ENCODE measurements around the gene ARID3A.

Gene ARID3A

DNA sequence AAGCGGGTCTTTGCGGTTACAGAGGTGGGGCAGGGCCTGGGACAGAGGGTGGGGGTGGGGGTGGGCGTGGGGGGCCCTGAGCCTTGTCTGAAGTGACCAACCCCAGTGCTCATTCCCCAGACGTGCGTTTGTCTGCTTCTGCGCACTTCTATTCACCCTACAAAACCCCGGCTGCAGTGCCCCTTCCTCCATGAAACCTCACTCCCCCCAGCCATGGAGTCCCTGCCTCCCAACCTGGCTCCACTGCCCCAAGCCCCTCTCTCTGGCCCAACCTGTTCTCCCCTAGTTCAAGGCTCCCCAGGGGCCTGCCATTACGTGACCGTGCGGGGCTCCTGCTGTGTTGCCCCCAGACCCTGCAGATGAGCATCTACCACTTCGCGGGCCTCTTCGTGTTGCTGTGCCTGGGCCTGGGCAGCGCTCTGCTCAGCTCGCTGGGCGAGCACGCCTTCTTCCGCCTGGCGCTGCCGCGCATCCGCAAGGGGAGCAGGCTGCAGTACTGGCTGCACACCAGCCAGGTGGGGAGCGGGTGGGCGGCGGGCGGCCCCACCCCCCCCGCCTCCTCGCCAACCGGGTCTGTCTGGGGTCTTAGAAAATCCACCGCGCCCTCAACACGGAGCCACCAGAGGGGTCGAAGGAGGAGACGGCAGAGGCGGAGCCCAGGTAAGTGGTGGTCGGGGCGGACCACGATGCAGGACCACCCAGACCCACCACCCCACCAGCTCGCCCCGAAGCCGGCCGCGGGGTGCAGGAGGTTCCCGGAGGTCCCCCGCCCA is 82.6 kb downstream of the ARID3A start:
- H3K27me3 ChIP-seq (ENCODE audit: insufficient read depth, low read length, poor library complexity, severe bottlenecking) = no peaks in the 10 kb centered on the region
- peaks cover 21% of the 10 kb centered on the region; the same call in 1 of the 2 replicates for H3K36me3 ChIP-seq (ENCODE audit: insufficient read depth, low read length)
- H3K79me2 ChIP-seq (ENCODE audit: insufficient read depth, low read length) = peaks cover 2% of the 10 kb centered on the region; the same call in 1 of the 2 replicates
- H2AFZ ChIP-seq (ENCODE audit: low read length) = no peak overlapping the region
- H3K9ac ChIP-seq (ENCODE audit: low read depth, low read length, poor library complexity, severe bottlenecking) = no peak overlapping the region
- peaks cover 3% of the 10 kb centered on the region for H4K20me1 ChIP-seq (ENCODE audit: insufficient read depth, low read length, poor library complexity, severe bottlenecking)
- no peaks in the 10 kb centered on the region for H3K9me3 ChIP-seq (ENCODE audit: insufficient read depth, low read depth, low read length)
- TF ChIP-seq EZH2phosphoT487 (IDR thresholded peaks at IDR 0.05; ENCODE audit: borderline replicate concordance) = no peak
- TF ChIP-seq, protein P1, sequence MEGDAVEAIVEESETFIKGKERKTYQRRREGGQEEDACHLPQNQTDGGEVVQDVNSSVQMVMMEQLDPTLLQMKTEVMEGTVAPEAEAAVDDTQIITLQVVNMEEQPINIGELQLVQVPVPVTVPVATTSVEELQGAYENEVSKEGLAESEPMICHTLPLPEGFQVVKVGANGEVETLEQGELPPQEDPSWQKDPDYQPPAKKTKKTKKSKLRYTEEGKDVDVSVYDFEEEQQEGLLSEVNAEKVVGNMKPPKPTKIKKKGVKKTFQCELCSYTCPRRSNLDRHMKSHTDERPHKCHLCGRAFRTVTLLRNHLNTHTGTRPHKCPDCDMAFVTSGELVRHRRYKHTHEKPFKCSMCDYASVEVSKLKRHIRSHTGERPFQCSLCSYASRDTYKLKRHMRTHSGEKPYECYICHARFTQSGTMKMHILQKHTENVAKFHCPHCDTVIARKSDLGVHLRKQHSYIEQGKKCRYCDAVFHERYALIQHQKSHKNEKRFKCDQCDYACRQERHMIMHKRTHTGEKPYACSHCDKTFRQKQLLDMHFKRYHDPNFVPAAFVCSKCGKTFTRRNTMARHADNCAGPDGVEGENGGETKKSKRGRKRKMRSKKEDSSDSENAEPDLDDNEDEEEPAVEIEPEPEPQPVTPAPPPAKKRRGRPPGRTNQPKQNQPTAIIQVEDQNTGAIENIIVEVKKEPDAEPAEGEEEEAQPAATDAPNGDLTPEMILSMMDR (conservative IDR thresholded peaks at IDR 0.05; ENCODE audit: low read length) = no peak
- no peaks in the 10 kb centered on the region for H3K9me2 ChIP-seq (replicated peaks; ENCODE audit: low read depth, low read length)
- no peak overlapping the region for H3K4me2 ChIP-seq (ENCODE audit: low read depth, low read length, poor library complexity, severe bottlenecking)
- no peaks in the 10 kb centered on the region for H3K4me1 ChIP-seq (ENCODE audit: insufficient read depth, low read length, poor library complexity, severe bottlenecking)
- H3F3A ChIP-seq (ENCODE audit: low read depth) = no peaks in the 10 kb centered on the region
- H3K4me3 ChIP-seq (ENCODE audit: low read length, poor library complexity, severe bottlenecking) = no peak overlapping the region

DNA sequence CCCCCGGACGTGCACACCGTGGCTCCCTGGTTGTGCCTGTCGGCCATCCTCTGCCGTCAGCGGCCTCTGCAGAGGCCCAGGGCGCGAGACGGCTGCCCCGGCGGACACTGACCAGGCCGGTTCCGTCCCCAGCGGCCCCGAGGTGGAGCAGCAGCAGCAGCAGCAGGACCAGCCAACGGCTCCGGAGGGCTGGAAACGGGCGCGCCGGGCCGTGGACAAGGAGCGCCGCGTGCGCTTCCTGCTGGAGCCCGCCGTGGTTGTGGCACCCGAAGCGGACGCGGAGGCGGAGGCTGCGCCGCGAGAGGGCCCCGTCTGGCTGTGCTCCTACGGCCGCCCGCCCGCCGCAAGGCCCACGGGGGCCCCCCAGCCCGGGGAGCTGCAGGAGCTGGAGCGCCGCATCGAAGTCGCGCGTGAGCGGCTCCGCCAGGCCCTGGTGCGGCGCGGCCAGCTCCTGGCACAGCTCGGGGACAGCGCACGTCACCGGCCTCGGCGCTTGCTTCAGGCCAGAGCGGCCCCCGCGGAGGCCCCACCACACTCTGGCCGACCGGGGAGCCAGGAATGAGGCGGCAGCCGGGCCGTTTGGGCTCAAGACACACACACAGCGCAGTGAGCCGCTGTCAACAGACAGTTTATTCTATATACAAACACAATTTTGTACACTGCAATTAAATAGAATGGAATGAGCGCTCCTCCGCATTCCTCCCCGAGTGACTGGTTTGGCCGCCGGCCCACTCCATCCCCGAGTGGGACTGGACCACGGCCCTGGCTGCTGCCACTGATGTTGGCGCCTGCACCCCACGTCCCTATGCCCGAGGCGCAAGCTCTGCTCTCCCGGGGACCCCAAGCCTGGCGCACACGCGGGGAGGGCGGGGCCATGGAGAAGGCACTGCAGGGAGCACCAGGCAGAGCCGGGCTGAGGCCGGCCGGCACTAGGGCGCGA is 83.5 kb downstream of the ARID3A start:
- H3F3A ChIP-seq (ENCODE audit: low read depth) = no peaks in the 10 kb centered on the region
- peaks cover 11% of the 10 kb centered on the region; the same call in 1 of the 2 replicates for H3K79me2 ChIP-seq (ENCODE audit: insufficient read depth, low read length)
- no peaks in the 10 kb centered on the region for H3K4me1 ChIP-seq (ENCODE audit: insufficient read depth, low read length, poor library complexity, severe bottlenecking)
- no peak overlapping the region for H2AFZ ChIP-seq (ENCODE audit: low read length)
- peaks cover 28% of the 10 kb centered on the region; the same call in 1 of the 2 replicates for H3K36me3 ChIP-seq (ENCODE audit: insufficient read depth, low read length)
- H3K4me3 ChIP-seq (ENCODE audit: low read length, poor library complexity, severe bottlenecking) = no peak overlapping the region
- no peaks in the 10 kb centered on the region for H3K9me2 ChIP-seq (replicated peaks; ENCODE audit: low read depth, low read length)
- TF ChIP-seq EZH2phosphoT487 (IDR thresholded peaks at IDR 0.05; ENCODE audit: borderline replicate concordance) = no peak
- TF ChIP-seq, protein P1 (conservative IDR thresholded peaks at IDR 0.05; ENCODE audit: low read length) = no peak
- H3K9ac ChIP-seq (ENCODE audit: low read depth, low read length, poor library complexity, severe bottlenecking) = no peak overlapping the region
- no peak overlapping the region for H3K4me2 ChIP-seq (ENCODE audit: low read depth, low read length, poor library complexity, severe bottlenecking)
- H3K27me3 ChIP-seq (ENCODE audit: insufficient read depth, low read length, poor library complexity, severe bottlenecking) = no peaks in the 10 kb centered on the region
- H3K9me3 ChIP-seq (ENCODE audit: insufficient read depth, low read depth, low read length) = no peaks in the 10 kb centered on the region
- peaks cover 11% of the 10 kb centered on the region for H4K20me1 ChIP-seq (ENCODE audit: insufficient read depth, low read length, poor library complexity, severe bottlenecking)

DNA sequence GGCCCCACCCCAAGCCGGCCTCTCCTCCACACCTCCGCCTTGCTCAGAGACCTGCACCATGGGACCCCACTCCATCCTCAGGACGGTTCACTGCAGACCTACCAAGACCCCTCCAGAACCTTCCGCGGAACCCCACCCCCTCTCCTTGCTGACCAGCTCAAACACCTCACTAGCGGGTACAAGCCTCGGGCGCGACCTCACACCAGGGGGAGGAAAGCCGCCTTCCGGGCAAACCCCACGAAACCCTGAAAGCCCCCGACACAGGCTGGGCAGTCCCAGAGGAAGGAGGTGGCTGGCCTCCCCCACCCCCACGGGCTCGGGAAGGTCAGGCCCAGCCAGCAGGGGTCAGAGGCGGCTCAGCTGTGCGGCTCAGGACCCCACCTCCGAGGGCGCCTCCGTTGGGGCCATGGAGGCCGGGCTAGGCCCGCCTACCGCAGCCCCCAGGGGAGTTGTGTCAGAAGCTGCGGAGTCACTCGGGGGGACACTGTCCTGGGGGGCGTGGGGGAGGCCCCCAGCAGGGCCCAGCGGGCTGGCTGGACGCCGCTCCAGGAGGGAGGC is 84.2 kb downstream of the ARID3A start:
- Histone ChIP-seq H3K9ac (ENCODE audit: low read depth, low read length, poor library complexity, severe bottlenecking) (no peak overlapping the region), H3K27me3 (ENCODE audit: insufficient read depth, low read length, poor library complexity, severe bottlenecking) (no peaks in the 10 kb centered on the region), H3K4me3 (ENCODE audit: low read length, poor library complexity, severe bottlenecking) (no peak overlapping the region), H3K4me1 (ENCODE audit: insufficient read depth, low read length, poor library complexity, severe bottlenecking) (no peaks in the 10 kb centered on the region), H3K79me2 (ENCODE audit: insufficient read depth, low read length) (peaks cover 18% of the 10 kb centered on the region; the same call in 1 of the 2 replicates), H3K9me2 (replicated peaks; ENCODE audit: low read depth, low read length) (no peaks in the 10 kb centered on the region), H4K20me1 (ENCODE audit: insufficient read depth, low read length, poor library complexity, severe bottlenecking) (peaks cover 18% of the 10 kb centered on the region), H3K4me2 (ENCODE audit: low read depth, low read length, poor library complexity, severe bottlenecking) (no peak overlapping the region), H3K9me3 (ENCODE audit: insufficient read depth, low read depth, low read length) (no peaks in the 10 kb centered on the region), H3F3A (ENCODE audit: low read depth) (no peaks in the 10 kb centered on the region), H3K36me3 (ENCODE audit: insufficient read depth, low read length) (peaks cover 28% of the 10 kb centered on the region; the same call in 1 of the 2 replicates), H2AFZ (ENCODE audit: low read length) (no peak overlapping the region)
- no peak for TF ChIP-seq EZH2phosphoT487 (IDR thresholded peaks at IDR 0.05; ENCODE audit: borderline replicate concordance)
- TF ChIP-seq, protein P1 (conservative IDR thresholded peaks at IDR 0.05; ENCODE audit: low read length) = no peak

Measured in Loucy (cell line).